Adipocyte (in vitro differentiated cells): ENCODE data around the gene DHCR7.

Source experiments
- DNase-seq: peaks from one replicate; pipeline ENCODE4 v3.0.0-alpha.2; 2015; ENCODE audit warnings: low read depth
- H3K27me3 ChIP-seq: replicated peaks from 2 replicates; pipeline ENCODE4 v1.7.0; 2013; ENCODE audit warnings: mild to moderate bottlenecking, low read length, moderate library complexity; ENCODE audit not compliant: control insufficient read depth, insufficient read depth
- H3K36me3 ChIP-seq: 2 replicates; pipeline ENCODE4 v1.7.0; 2013; ENCODE audit warnings: low read length, mild to moderate bottlenecking, moderate library complexity; ENCODE audit not compliant: control insufficient read depth, insufficient read depth, severe bottlenecking
- H3K4me1 ChIP-seq: 2 replicates; pipeline ENCODE4 v1.7.0; 2013; ENCODE audit warnings: mild to moderate bottlenecking, low read length, moderate library complexity; ENCODE audit not compliant: control insufficient read depth, insufficient read depth
- H3K4me3 ChIP-seq: 2 replicates; pipeline ENCODE4 v1.7.0; 2013; ENCODE audit warnings: mild to moderate bottlenecking, low read length, moderate library complexity
- H3K9ac ChIP-seq: 2 replicates; pipeline ENCODE4 v1.7.0; 2013; ENCODE audit warnings: mild to moderate bottlenecking, low read length, moderate library complexity
- H3K9me3 ChIP-seq: 2 replicates; pipeline ENCODE4 v1.7.0; 2013; ENCODE audit warnings: mild to moderate bottlenecking, low read length, moderate library complexity; ENCODE audit not compliant: control insufficient read depth

Gene DHCR7

GRCh38 chr11:71476926-71477640, 28.9 kb upstream of the DHCR7 start:
- peaks cover 92% of the 10 kb centered on the region for H3K36me3 ChIP-seq

GRCh38 chr11:71476031-71476430, 27.8 kb upstream of the DHCR7 start:
- H3K9me3 ChIP-seq: no peaks in the 10 kb centered on the region
- H3K4me1 ChIP-seq: no peaks in the 10 kb centered on the region
- no peak for DNase-seq
- H3K36me3 ChIP-seq: peaks cover 88% of the 10 kb centered on the region
- H3K4me3 ChIP-seq: no peak overlapping the region
- no peaks in the 10 kb centered on the region for H3K27me3 ChIP-seq
- H3K9ac ChIP-seq: no peak overlapping the region

More at GRCh38 chr11:71476926-71477640, 28.9 kb upstream of the DHCR7 start:
- Histone ChIP-seq H3K9ac (no peak overlapping the region), H3K27me3 (no peaks in the 10 kb centered on the region), H3K4me3 (no peak overlapping the region), H3K4me1 (no peaks in the 10 kb centered on the region), H3K9me3 (no peaks in the 10 kb centered on the region)
- DNase-seq: no peak

- no peaks in the 10 kb centered on the region for H3K9me3 ChIP-seq
- no peaks in the 10 kb centered on the region for H3K4me1 ChIP-seq
- no peaks in the 10 kb centered on the region for H3K27me3 ChIP-seq
- H3K9ac ChIP-seq: no peak overlapping the region
- DNase-seq: no peak
- no peak overlapping the region for H3K4me3 ChIP-seq
- peaks cover 77% of the 10 kb centered on the region for H3K36me3 ChIP-seq
Observed at GRCh38 chr11:71474771-71475483, 26.7 kb upstream of the DHCR7 start.

GRCh38 chr11:71474141-71474770, 26.1 kb upstream of the DHCR7 start:
- Histone ChIP-seq H3K9ac (no peak overlapping the region), H3K27me3 (no peaks in the 10 kb centered on the region), H3K4me1 (no peaks in the 10 kb centered on the region), H3K4me3 (no peak overlapping the region), H3K36me3 (peaks cover 71% of the 10 kb centered on the region), H3K9me3 (no peaks in the 10 kb centered on the region)
- no peak for DNase-seq

- no peak overlapping the region for H3K9ac ChIP-seq
- H3K4me3 ChIP-seq: no peak overlapping the region
- H3K36me3 ChIP-seq: peaks cover 66% of the 10 kb centered on the region
- DNase-seq: no peak
- no peaks in the 10 kb centered on the region for H3K4me1 ChIP-seq
- H3K27me3 ChIP-seq: no peaks in the 10 kb centered on the region
- no peaks in the 10 kb centered on the region for H3K9me3 ChIP-seq
Observed at GRCh38 chr11:71473793-71474080, 25.5 kb upstream of the DHCR7 start.

DNA sequence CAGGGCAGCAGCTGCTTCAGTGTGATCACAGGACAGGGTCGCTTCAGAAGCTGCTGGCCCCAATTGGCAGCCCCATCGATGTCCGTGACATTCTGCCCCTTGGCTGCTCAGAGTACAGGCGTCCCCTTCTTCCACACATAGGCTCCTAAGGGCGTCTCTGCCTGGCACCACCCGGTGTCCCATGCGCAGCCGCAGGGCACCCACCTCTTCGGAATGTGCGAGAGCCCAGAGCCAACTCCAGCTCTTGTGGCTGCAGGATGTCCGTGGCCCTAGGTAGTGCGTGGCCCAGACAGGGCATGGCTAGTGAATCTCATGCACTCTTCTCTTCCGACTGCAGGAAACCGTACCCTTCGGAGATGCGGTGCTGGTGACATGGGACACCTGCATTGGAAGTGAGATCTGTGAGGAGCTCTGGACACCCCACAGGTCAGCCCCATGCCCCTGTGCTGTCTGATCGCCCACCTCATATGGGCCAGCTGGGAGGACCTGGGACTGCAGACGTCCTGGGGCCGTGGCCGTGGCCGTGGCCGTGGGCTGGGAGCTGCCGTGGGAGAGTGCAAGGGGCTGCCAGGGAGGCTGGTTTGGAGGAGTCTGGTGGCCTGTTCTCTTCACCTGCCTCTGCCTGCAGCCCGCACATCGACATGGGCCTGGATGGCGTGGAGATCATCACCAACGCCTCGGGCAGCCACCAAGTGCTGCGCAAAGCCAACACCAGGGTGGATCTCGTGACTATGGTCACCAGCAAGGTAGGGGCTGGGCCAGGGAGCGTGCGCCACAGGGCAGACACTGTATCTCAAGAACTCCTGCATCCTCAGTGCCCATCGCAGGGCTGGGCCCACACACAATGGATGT, 25.0 kb upstream of the DHCR7 start:
- DNase-seq: no peak

DNA sequence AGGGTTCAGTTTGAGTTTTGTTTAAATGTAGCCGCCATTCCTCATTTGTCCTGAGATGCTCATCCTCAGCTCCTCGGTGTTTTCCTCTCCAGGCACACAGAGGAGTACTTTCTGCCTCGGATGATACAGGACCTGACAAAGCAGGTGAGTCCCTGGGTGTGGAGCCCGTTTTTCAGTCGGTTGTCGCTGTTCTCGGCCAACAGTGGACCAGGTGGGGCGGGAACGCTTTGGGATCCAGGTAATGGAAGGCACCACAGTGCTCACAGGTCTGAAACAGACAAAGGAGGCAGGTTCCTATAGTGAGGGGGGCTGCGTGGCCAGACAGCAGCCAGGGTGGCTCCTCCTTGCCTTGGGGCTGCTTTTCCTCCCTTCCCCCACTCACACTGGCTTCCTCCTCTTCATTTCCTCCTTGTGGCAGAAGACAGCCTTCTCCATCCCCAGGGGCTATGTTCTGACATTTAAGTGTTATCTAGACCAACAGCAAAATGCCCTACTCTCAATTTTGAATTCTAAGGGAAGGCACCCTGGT, 24.2 kb upstream of the DHCR7 start:
- H3K9me3 ChIP-seq: no peaks in the 10 kb centered on the region
- no peak overlapping the region for H3K4me3 ChIP-seq
- H3K27me3 ChIP-seq: no peaks in the 10 kb centered on the region
- peaks cover 62% of the 10 kb centered on the region for H3K36me3 ChIP-seq
- no peak for DNase-seq
- no peak overlapping the region for H3K9ac ChIP-seq
- no peaks in the 10 kb centered on the region for H3K4me1 ChIP-seq

More for the DNA sequence above, 25.0 kb upstream of the DHCR7 start:
- no peaks in the 10 kb centered on the region for H3K27me3 ChIP-seq
- H3K4me3 ChIP-seq: no peak overlapping the region
- H3K36me3 ChIP-seq: peaks cover 62% of the 10 kb centered on the region
- no peaks in the 10 kb centered on the region for H3K9me3 ChIP-seq
- no peaks in the 10 kb centered on the region for H3K4me1 ChIP-seq
- no peak overlapping the region for H3K9ac ChIP-seq

DNA sequence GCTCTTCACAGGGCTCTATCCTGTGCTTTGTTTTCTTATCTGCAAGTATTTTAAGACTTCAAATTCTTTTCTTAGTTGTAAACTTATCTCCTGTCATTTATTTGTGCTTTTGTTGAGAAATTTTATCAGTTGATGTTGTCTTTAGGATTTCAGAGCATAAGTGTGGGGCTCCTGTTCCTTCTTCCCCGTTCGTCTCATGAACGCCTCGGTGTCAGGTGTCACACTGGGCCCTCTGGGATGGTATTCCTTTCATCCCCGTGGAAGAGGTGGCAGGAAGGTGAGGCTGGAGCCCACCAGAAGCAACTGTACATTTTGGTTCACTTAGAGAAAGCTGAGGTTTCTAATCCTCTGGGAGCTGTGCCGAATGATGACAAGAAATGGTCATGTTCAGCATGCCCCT, 22.8 kb upstream of the DHCR7 start:
- no peak for DNase-seq
- Histone ChIP-seq H3K4me3 (no peak overlapping the region), H3K4me1 (no peaks in the 10 kb centered on the region), H3K9me3 (no peaks in the 10 kb centered on the region), H3K9ac (no peak overlapping the region), H3K36me3 (peaks cover 60% of the 10 kb centered on the region), H3K27me3 (no peaks in the 10 kb centered on the region)

GRCh38 chr11:71467164-71467563, 19.0 kb upstream of the DHCR7 start:
- no peaks in the 10 kb centered on the region for H3K4me1 ChIP-seq
- H3K36me3 ChIP-seq: peaks cover 31% of the 10 kb centered on the region
- no peak overlapping the region for H3K9ac ChIP-seq
- no peaks in the 10 kb centered on the region for H3K9me3 ChIP-seq
- no peaks in the 10 kb centered on the region for H3K27me3 ChIP-seq
- no peak for DNase-seq
- no peak overlapping the region for H3K4me3 ChIP-seq

DNA sequence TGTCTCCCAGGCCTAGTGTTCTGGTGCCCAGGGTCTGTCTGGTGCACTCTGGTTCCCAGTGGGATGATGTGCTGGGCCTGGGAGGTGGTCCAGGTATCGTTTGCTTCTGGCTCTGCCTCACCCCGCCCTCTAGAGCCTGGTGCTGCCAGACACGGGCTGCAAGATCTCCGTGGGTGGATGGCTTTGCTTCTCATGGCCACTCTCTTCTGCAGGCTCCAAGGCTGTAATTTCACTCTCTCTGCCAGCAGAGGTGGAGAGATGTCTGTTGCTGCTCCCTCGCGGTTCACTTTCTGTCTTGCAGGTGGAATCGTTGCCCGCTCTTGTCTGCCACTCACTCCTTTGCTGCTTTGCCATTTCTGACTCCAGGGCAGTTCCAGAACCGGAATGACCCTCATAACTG, 18.2 kb upstream of the DHCR7 start:
- H3K4me1 ChIP-seq: no peaks in the 10 kb centered on the region
- no peak overlapping the region for H3K4me3 ChIP-seq
- H3K36me3 ChIP-seq: peaks cover 32% of the 10 kb centered on the region
- no peaks in the 10 kb centered on the region for H3K9me3 ChIP-seq
- no peaks in the 10 kb centered on the region for H3K27me3 ChIP-seq
- H3K9ac ChIP-seq: no peak overlapping the region
- DNase-seq: no peak

GRCh38 chr11:71465054-71465453, 16.9 kb upstream of the DHCR7 start:
- H3K36me3 ChIP-seq: peaks cover 42% of the 10 kb centered on the region
- H3K9me3 ChIP-seq: no peaks in the 10 kb centered on the region
- H3K9ac ChIP-seq: no peak overlapping the region
- H3K4me3 ChIP-seq: no peak overlapping the region
- no peaks in the 10 kb centered on the region for H3K4me1 ChIP-seq
- no peaks in the 10 kb centered on the region for H3K27me3 ChIP-seq
- no peak for DNase-seq
